HUES64 (cell line): Measurements from ENCODE around the gene EFTUD2.
"Not testable (repeated sequence)": the region's sequence is repeated elsewhere in the genome, so short reads cannot be mapped to it uniquely, and the experiment has no call there.

ENCODE experiments used
- H3K27ac ChIP-seq: 2 replicates; pipeline ENCODE4 v1.7.0; 2013; ENCODE audit warnings: low read depth, low read length, inconsistent platforms
- H3K27me3 ChIP-seq: 2 replicates; pipeline ENCODE4 v1.6.1; 2013; ENCODE audit warnings: mild to moderate bottlenecking, low read length; ENCODE audit not compliant: insufficient read depth
- H3K36me3 ChIP-seq: 2 replicates; pipeline ENCODE4 v1.6.1; 2013; ENCODE audit warnings: mild to moderate bottlenecking, low read length; ENCODE audit not compliant: insufficient read depth
- H3K4me1 ChIP-seq: 2 replicates; pipeline ENCODE4 v1.6.1; 2013; ENCODE audit warnings: mild to moderate bottlenecking, low read length, moderate library complexity; ENCODE audit not compliant: insufficient read depth
- H3K4me3 ChIP-seq: 2 replicates; pipeline ENCODE4 v1.5.1; 2013; ENCODE audit warnings: mild to moderate bottlenecking, low read length, moderate library complexity
- H3K9ac ChIP-seq: 2 replicates; pipeline ENCODE4 v1.6.1; 2013; ENCODE audit warnings: mild to moderate bottlenecking, low read depth, low read length
- H3K9me3 ChIP-seq: 2 replicates; pipeline ENCODE4 v1.6.1; 2013; ENCODE audit warnings: low read depth, low read length; ENCODE audit not compliant: insufficient read depth
- WGBS: fragments of 150-250, 120-280 bp; methylation state at CpG from one replicate; pipeline ENCODE4 v1.1.7; 2013; ENCODE audit warnings: missing lambda C conversion rate; 5-methylcytosine and 5-hydroxymethylcytosine counted together

The EFTUD2 gene

GRCh38 chr17:44825236-44825635, 74.0 kb downstream of the EFTUD2 start:
- H3K27me3 ChIP-seq, H3K27ac ChIP-seq, H3K4me3 ChIP-seq, H3K36me3 ChIP-seq, H3K9ac ChIP-seq, H3K9me3 ChIP-seq: not testable (repeated sequence)
- H3K4me1 ChIP-seq: peaks cover 21% of the 10 kb centered on the region; the same call in 1 of the 2 replicates
- 96% methylated on average over 9 of the region's 9 CpGs for WGBS

GRCh38 chr17:44820631-44821212, 78.5 kb downstream of the EFTUD2 start:
- Histone ChIP-seq H3K27me3 (no peaks in the 10 kb centered on the region), H3K27ac (0 out of 2 replicates have a peak overlapping the region, but pooled peaks have one; percentile 5), H3K9ac (no peak overlapping the region), H3K36me3 (peaks cover 4% of the 10 kb centered on the region; the same call in 1 of the 2 replicates), H3K9me3 (no peaks in the 10 kb centered on the region), H3K4me1 (peaks cover 9% of the 10 kb centered on the region; the same call in 1 of the 2 replicates), H3K4me3 (no peak overlapping the region)
- 86% methylated on average over 7 of the region's 7 CpGs for WGBS

- H3K9ac ChIP-seq, H3K4me3 ChIP-seq, H3K27me3 ChIP-seq, H3K9me3 ChIP-seq, H3K27ac ChIP-seq, H3K4me1 ChIP-seq, H3K36me3 ChIP-seq: not testable (repeated sequence)
- WGBS: 95% methylated on average over 6 of the region's 6 CpGs
These were observed 80.7 kb downstream of the EFTUD2 start for GRCh38 chr17:44818508-44818907.

GRCh38 chr17:44812263-44812662, 87.0 kb downstream of the EFTUD2 start:
- Histone ChIP-seq H3K4me1 (no peaks in the 10 kb centered on the region), H3K27me3 (no peaks in the 10 kb centered on the region), H3K27ac (no peak overlapping the region), H3K9ac (no peak overlapping the region), H3K36me3 (peaks cover 7% of the 10 kb centered on the region; the same call in 1 of the 2 replicates), H3K4me3 (no peak overlapping the region), H3K9me3 (no peaks in the 10 kb centered on the region)
- WGBS: 95% methylated on average over 4 of the region's 4 CpGs

GRCh38 chr17:44808656-44809388, 90.4 kb downstream of the EFTUD2 start:
- WGBS: 91% methylated on average over 9 of the region's 9 CpGs
- not testable (repeated sequence) for H3K9me3 ChIP-seq, H3K4me1 ChIP-seq, H3K4me3 ChIP-seq, H3K27me3 ChIP-seq, H3K9ac ChIP-seq, H3K27ac ChIP-seq
- peaks cover 39% of the 10 kb centered on the region for H3K36me3 ChIP-seq

GRCh38 chr17:44808156-44808555, 91.1 kb downstream of the EFTUD2 start:
- Histone ChIP-seq H3K9ac (no peak overlapping the region), H3K4me1 (no peaks in the 10 kb centered on the region), H3K4me3 (no peak overlapping the region), H3K36me3 (peaks cover 46% of the 10 kb centered on the region), H3K27me3 (no peaks in the 10 kb centered on the region), H3K27ac (no peak overlapping the region), H3K9me3 (no peaks in the 10 kb centered on the region)
- whole genome bisulfite sequencing: 94% methylated on average over 4 of the region's 4 CpGs

GRCh38 chr17:44807817-44808155, 91.5 kb downstream of the EFTUD2 start:
- Histone ChIP-seq H3K9me3 (no peaks in the 10 kb centered on the region), H3K27ac (no peak overlapping the region), H3K36me3 (peaks cover 50% of the 10 kb centered on the region), H3K4me3 (no peak overlapping the region), H3K27me3 (no peaks in the 10 kb centered on the region), H3K9ac (no peak overlapping the region), H3K4me1 (no peaks in the 10 kb centered on the region)
- WGBS: 89% methylated on average over 2 of the region's 3 CpGs

- no peaks in the 10 kb centered on the region for H3K27me3 ChIP-seq
- H3K36me3 ChIP-seq: peaks cover 55% of the 10 kb centered on the region
- H3K4me3 ChIP-seq: no peak overlapping the region
- no peak overlapping the region for H3K9ac ChIP-seq
- H3K4me1 ChIP-seq: no peaks in the 10 kb centered on the region
- no peaks in the 10 kb centered on the region for H3K9me3 ChIP-seq
- H3K27ac ChIP-seq: no peak overlapping the region
- WGBS: 96% methylated on average over 3 of the region's 4 CpGs
These were observed 92.0 kb downstream of the EFTUD2 start for GRCh38 chr17:44807093-44807816.

- no peaks in the 10 kb centered on the region for H3K4me1 ChIP-seq
- WGBS: 92% methylated on average over 10 of the region's 10 CpGs
- H3K9ac ChIP-seq: no peak overlapping the region
These were observed 94.7 kb downstream of the EFTUD2 start for GRCh38 chr17:44804302-44805089.

GRCh38 chr17:44801880-44802279, 97.4 kb downstream of the EFTUD2 start:
- H3K27ac ChIP-seq: no peak overlapping the region
- peaks cover 88% of the 10 kb centered on the region for H3K36me3 ChIP-seq
- no peak overlapping the region for H3K4me3 ChIP-seq
- H3K27me3 ChIP-seq: no peaks in the 10 kb centered on the region
- no peaks in the 10 kb centered on the region for H3K9me3 ChIP-seq
- no peaks in the 10 kb centered on the region for H3K4me1 ChIP-seq
- WGBS: 96% methylated on average over 5 of the region's 5 CpGs
- H3K9ac ChIP-seq: no peak overlapping the region

More at GRCh38 chr17:44804302-44805089, 94.7 kb downstream of the EFTUD2 start:
- Histone ChIP-seq H3K4me3 (no peak overlapping the region), H3K27ac (no peak overlapping the region), H3K27me3 (no peaks in the 10 kb centered on the region), H3K9me3 (no peaks in the 10 kb centered on the region), H3K36me3 (peaks cover 76% of the 10 kb centered on the region)
